ENCODE results near the gene MDK.

- TF ChIP-seq CTCF (tag by site-specific recombination; IDR thresholded peaks at IDR 0.05) (no peak), ZNF639 (tag by site-specific recombination; IDR thresholded peaks at IDR 0.05) (no peak), SETDB1 (IDR thresholded peaks at IDR 0.05; ENCODE audit: insufficient read length, low read length) (no peak), ZNF16 (tag by site-specific recombination; IDR thresholded peaks at IDR 0.05; ENCODE audit: low read depth) (no peak), PRDM10 (tag by site-specific recombination; IDR thresholded peaks at IDR 0.05) (no peak)
These were observed 45.4 kb upstream of the MDK start for GRCh38 chr11:46335890-46336562.
